Measurements from ENCODE around the gene TNNC1. TPM values are rescaled to one million over a fixed set of nuclear protein-coding genes. Genes with fewer than 3 reads are reported as not detected.

TNNC1 gene
- total RNA-seq, 1 experiment from 2014 or later = not detected

DNA sequence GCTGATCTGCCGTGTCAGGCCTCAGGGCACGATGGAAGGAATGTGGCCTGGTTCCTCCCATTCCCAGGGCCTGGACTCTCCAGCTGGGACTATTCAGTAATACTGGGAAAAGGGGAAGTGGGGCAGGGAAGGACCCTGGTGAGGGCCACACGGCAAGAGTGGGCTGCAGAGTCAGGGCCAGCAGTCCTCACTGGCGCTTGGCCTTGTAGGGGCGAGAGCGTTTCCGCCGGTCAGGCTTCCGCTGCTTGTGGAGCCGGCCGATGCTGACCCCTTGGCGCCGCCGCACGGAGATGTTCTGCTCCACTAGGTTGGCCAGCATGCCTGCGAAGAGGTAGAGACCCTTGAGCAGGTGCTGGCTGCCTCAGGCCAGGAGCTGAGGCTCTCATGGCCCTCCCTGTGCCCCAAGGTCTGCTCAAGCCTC lies 51.7 kb downstream of the TNNC1 start:
- no peak for DNase-seq (ENCODE audit: low spot score)
- peaks cover 6% of the 10 kb centered on the region for H3K36me3 ChIP-seq (ENCODE audit: insufficient read depth, low read length, poor library complexity, severe bottlenecking)
- TSS peak; percentile 27 for BruUV-seq (replicated peaks)
- H3K9me3 ChIP-seq (ENCODE audit: low read depth, low read length, poor library complexity, severe bottlenecking) = no peaks in the 10 kb centered on the region
- TF ChIP-seq, protein P1, sequence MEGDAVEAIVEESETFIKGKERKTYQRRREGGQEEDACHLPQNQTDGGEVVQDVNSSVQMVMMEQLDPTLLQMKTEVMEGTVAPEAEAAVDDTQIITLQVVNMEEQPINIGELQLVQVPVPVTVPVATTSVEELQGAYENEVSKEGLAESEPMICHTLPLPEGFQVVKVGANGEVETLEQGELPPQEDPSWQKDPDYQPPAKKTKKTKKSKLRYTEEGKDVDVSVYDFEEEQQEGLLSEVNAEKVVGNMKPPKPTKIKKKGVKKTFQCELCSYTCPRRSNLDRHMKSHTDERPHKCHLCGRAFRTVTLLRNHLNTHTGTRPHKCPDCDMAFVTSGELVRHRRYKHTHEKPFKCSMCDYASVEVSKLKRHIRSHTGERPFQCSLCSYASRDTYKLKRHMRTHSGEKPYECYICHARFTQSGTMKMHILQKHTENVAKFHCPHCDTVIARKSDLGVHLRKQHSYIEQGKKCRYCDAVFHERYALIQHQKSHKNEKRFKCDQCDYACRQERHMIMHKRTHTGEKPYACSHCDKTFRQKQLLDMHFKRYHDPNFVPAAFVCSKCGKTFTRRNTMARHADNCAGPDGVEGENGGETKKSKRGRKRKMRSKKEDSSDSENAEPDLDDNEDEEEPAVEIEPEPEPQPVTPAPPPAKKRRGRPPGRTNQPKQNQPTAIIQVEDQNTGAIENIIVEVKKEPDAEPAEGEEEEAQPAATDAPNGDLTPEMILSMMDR (conservative IDR thresholded peaks at IDR 0.05; ENCODE audit: low read depth, low read length) = no peak
- TF ChIP-seq EZH2 (IDR thresholded peaks at IDR 0.05; ENCODE audit: borderline replicate concordance, low read depth, low read length, poor library complexity, severe bottlenecking) = no peak
- no peak overlapping the region for H3K27ac ChIP-seq (ENCODE audit: low read depth, low read length, poor library complexity, severe bottlenecking)
- ChIA-PET CTCF (no interaction called here), POLR2A (ENCODE audit: low non-redundant PET) (no interaction called here)
- no peaks in the 10 kb centered on the region for H3K27me3 ChIP-seq (replicated peaks; ENCODE audit: insufficient read depth, low read depth, low read length, poor library complexity)
- H3K4me1 ChIP-seq (ENCODE audit: insufficient read depth, low read length, poor library complexity, severe bottlenecking) = no peaks in the 10 kb centered on the region
- no peak overlapping the region for H3K4me3 ChIP-seq (ENCODE audit: low read depth, low read length, poor library complexity, severe bottlenecking)
- intact Hi-C loops (cut with micrococcal nuclease; ENCODE audit: unreplicated experiment) = no loop called here

DNA sequence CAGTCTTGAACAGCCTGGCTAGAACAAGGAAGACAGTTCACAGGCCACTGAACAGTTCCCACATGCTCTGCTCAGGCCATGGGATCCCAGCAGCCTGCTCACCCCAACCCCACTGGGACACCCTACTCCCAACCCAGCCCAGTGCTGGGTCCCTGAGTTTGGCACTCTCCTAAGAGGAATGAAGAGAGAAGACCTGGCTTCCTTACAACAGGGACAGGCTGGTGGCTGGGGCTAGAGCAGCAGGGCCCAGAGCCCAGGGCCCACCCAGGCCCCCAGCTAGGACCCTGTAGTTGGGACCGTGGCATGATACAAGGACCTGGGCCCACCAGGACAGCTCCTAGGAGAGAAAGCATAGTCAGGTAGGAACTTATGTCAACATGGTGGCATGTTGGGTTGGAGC lies 52.3 kb downstream of the TNNC1 start:
- Histone ChIP-seq H3K27me3 (replicated peaks; ENCODE audit: insufficient read depth, low read depth, low read length, poor library complexity) (no peaks in the 10 kb centered on the region), H3K4me3 (ENCODE audit: low read depth, low read length, poor library complexity, severe bottlenecking) (no peak overlapping the region), H3K36me3 (ENCODE audit: insufficient read depth, low read length, poor library complexity, severe bottlenecking) (peaks cover 6% of the 10 kb centered on the region), H3K4me1 (ENCODE audit: insufficient read depth, low read length, poor library complexity, severe bottlenecking) (no peaks in the 10 kb centered on the region), H3K9me3 (ENCODE audit: low read depth, low read length, poor library complexity, severe bottlenecking) (no peaks in the 10 kb centered on the region), H3K27ac (ENCODE audit: low read depth, low read length, poor library complexity, severe bottlenecking) (no peak overlapping the region)
- ChIA-PET CTCF (no interaction called here), POLR2A (ENCODE audit: low non-redundant PET) (no interaction called here)
- DNase-seq (ENCODE audit: low spot score) = no peak
- TF ChIP-seq, protein P1 (conservative IDR thresholded peaks at IDR 0.05; ENCODE audit: low read depth, low read length) = no peak
- TF ChIP-seq EZH2 (IDR thresholded peaks at IDR 0.05; ENCODE audit: borderline replicate concordance, low read depth, low read length, poor library complexity, severe bottlenecking) = no peak
- BruUV-seq (replicated peaks) = no TSS peak
- intact Hi-C loops (cut with micrococcal nuclease; ENCODE audit: unreplicated experiment) = no loop called here

Other genes with a start within 250 kb of the TNNC1 start
- not detected in 2 replicates for gene TLR9, start 228.4 kb downstream of the TNNC1 start, total RNA-seq (2021)
- 18.3 and 21.0 TPM in 2 replicates for gene TWF2, start 214.9 kb downstream of the TNNC1 start, total RNA-seq (2021)
- 3.6 and 5.8 TPM in 2 replicates for gene PPM1M, start 208.3 kb downstream of the TNNC1 start, total RNA-seq (2021)
- 50.1 and 54.3 TPM in 2 replicates for gene WDR82, start 175.4 kb downstream of the TNNC1 start, total RNA-seq (2021)
- 4.3 and 5.1 TPM in 2 replicates for gene GLYCTK, start 166.2 kb downstream of the TNNC1 start, total RNA-seq (2021)
- gene DNAH1, start 137.7 kb downstream of the TNNC1 start, total RNA-seq (2021) = 1.3 and 1.8 TPM in 2 replicates
- 49.5 and 53.1 TPM in 2 replicates for gene BAP1, start 44.0 kb downstream of the TNNC1 start, total RNA-seq (2021)
- gene PHF7, start 43.4 kb downstream of the TNNC1 start, total RNA-seq (2021) = 2.9 and 4.5 TPM in 2 replicates
- gene SEMA3G, start 8.9 kb downstream of the TNNC1 start, total RNA-seq (2021) = 0.07 TPM in 1 of 2 replicates, not detected in the other
- gene NISCH, start 1.6 kb upstream of the TNNC1 start, total RNA-seq (2021) = 46.9 and 48.6 TPM in 2 replicates
- 0.41 TPM in 1 of 2 replicates, not detected in the other for gene STAB1, start 41.3 kb upstream of the TNNC1 start, total RNA-seq (2021)
- 108 and 147 TPM in 2 replicates for gene NT5DC2, start 79.8 kb upstream of the TNNC1 start, total RNA-seq (2021)
- gene UQCC5, start 82.6 kb upstream of the TNNC1 start, total RNA-seq (2021) = 10.3 and 14.4 TPM in 2 replicates
- gene PBRM1, start 231.9 kb upstream of the TNNC1 start, total RNA-seq (2021) = 57.1 and 65.0 TPM in 2 replicates
- gene GNL3, start 232.0 kb upstream of the TNNC1 start, total RNA-seq (2021) = 94.0 and 110 TPM in 2 replicates

All from A673 (cell line).